Testis (tissue), 3 donors: ENCODE results near the gene HNF4A. TPM values are rescaled to one million over a fixed set of nuclear protein-coding genes. Genes with fewer than 3 reads are reported as not detected.

Source experiments
- DNase-seq: peaks from one replicate; pipeline ENCODE4 v3.0.0-alpha.2; 2019
- H3K27ac ChIP-seq, 2 donors: fragments of 200-600 bp; sonication (generic); one replicate each; pipeline ENCODE4 v1.5.1; 2019
- H3K27me3 ChIP-seq: fragments of 200-600 bp; sonication (generic); one replicate; pipeline ENCODE4 v1.5.1; 2019
- H3K36me3 ChIP-seq: fragments of 200-600 bp; sonication (generic); one replicate; pipeline ENCODE4 v1.5.1; 2017; ENCODE audit warnings: low read depth; ENCODE audit errors: missing control alignments
- H3K4me1 ChIP-seq: fragments of 200-600 bp; sonication (generic); one replicate; pipeline ENCODE4 v1.5.1; 2019
- H3K4me3 ChIP-seq, 2 donors: fragments of 200-600 bp; sonication (generic); one replicate each; pipeline ENCODE4 v1.5.1; 2017 to 2019
- H3K9me3 ChIP-seq: fragments of 200-600 bp; sonication (generic); one replicate; pipeline ENCODE4 v1.5.1; 2017
- POLR2A ChIP-seq: fragments of 450-650 bp; IDR thresholded peaks from one replicate; pipeline ENCODE4 v1.6.1; 2017; ENCODE audit warnings: antibody characterized with exemption, mild to moderate bottlenecking, moderate library complexity
- WGBS, 2 donors: methylation state at CpG; one replicate each; pipeline ENCODE4 v1.1.5; 2018; 5-methylcytosine and 5-hydroxymethylcytosine counted together
- intact Hi-C: fragments of 100-400 bp; cut with DNase I; formaldehyde crosslinking; loops from one replicate; pipeline ENCODE4 v1.15.1; 2023; ENCODE audit warnings: low total_unique reads
- polyA plus RNA-seq: library from polyadenylated mRNA; stranded (reverse); fragments of 350-450 nt; fragmentation: Illumina TruSeq; extraction: RNeasy Lipid Tissue Mini Kit (QIAGEN cat#74804); gene quantifications from one replicate; pipeline ENCODE4 v1.2.3, GENCODE V29; 2014; ENCODE audit warnings: low read depth, low replicate concordance; ENCODE audit not compliant: insufficient read depth
- total RNA-seq, 2 donors: library from RNA; depleted of rRNA; stranded (reverse); fragments of >200 nt; gene quantifications; one replicate each; pipeline ENCODE4 v1.2.3, GENCODE V29; 2016
- TF ChIP-seq, protein P1 (sequence below), 3 experiments: fragments of 450-650 bp in 2 of 3; fragments of 200-600 bp in 1 of 3; sonication (generic) in 1 of 3; IDR thresholded peaks; one replicate each; pipeline ENCODE4 v1.5.1; 2016 to 2019; ENCODE audit warnings: antibody characterized with exemption in 3 of 3, mild to moderate bottlenecking in 2 of 3, moderate library complexity in 1 of 3

The HNF4A gene
- total and polyA plus RNA-seq, 3 donors from 2014 or later = 1.2 to 2.5 (median 1.4) TPM

GRCh38 chr20:44463466-44463865, 108.0 kb downstream of the HNF4A start:
- H3K27ac ChIP-seq = no peak overlapping the region
- no peak overlapping the region for H3K4me3 ChIP-seq
- H3K36me3 ChIP-seq = no peaks in the 10 kb centered on the region
- no peaks in the 10 kb centered on the region for H3K9me3 ChIP-seq
- intact Hi-C loops = loop anchor here (5.0 kb wide), 1 partner anchor 76 kb away; no protein-coding TSS in a partner anchor
- WGBS, 2 donors = 80 to 86% methylated on average over 5 of the region's 5 CpGs
- TF ChIP-seq, protein P1, sequence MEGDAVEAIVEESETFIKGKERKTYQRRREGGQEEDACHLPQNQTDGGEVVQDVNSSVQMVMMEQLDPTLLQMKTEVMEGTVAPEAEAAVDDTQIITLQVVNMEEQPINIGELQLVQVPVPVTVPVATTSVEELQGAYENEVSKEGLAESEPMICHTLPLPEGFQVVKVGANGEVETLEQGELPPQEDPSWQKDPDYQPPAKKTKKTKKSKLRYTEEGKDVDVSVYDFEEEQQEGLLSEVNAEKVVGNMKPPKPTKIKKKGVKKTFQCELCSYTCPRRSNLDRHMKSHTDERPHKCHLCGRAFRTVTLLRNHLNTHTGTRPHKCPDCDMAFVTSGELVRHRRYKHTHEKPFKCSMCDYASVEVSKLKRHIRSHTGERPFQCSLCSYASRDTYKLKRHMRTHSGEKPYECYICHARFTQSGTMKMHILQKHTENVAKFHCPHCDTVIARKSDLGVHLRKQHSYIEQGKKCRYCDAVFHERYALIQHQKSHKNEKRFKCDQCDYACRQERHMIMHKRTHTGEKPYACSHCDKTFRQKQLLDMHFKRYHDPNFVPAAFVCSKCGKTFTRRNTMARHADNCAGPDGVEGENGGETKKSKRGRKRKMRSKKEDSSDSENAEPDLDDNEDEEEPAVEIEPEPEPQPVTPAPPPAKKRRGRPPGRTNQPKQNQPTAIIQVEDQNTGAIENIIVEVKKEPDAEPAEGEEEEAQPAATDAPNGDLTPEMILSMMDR (IDR thresholded peaks at IDR 0.05) = no peak
- no peak for TF ChIP-seq POLR2A
- peaks cover 22% of the 10 kb centered on the region for H3K4me1 ChIP-seq
- DNase-seq = no peak
- no peaks in the 10 kb centered on the region for H3K27me3 ChIP-seq

GRCh38 chr20:44464514-44464913, 109.0 kb downstream of the HNF4A start:
- DNase-seq = no peak
- no peak overlapping the region for H3K4me3 ChIP-seq
- no peak for TF ChIP-seq POLR2A
- TF ChIP-seq, protein P1 (IDR thresholded peaks at IDR 0.05) = no peak
- H3K27ac ChIP-seq = peak overlapping the region in 1 of 2 donors; percentile 70
- no peaks in the 10 kb centered on the region for H3K36me3 ChIP-seq
- 87 to 89% methylated on average over 3 of the region's 3 CpGs for WGBS, 2 donors
- no peaks in the 10 kb centered on the region for H3K27me3 ChIP-seq
- H3K9me3 ChIP-seq = no peaks in the 10 kb centered on the region
- intact Hi-C loops = loop anchor here (5.0 kb wide), 1 partner anchor 77 kb away; no protein-coding TSS in a partner anchor
- peaks cover 22% of the 10 kb centered on the region for H3K4me1 ChIP-seq

DNA sequence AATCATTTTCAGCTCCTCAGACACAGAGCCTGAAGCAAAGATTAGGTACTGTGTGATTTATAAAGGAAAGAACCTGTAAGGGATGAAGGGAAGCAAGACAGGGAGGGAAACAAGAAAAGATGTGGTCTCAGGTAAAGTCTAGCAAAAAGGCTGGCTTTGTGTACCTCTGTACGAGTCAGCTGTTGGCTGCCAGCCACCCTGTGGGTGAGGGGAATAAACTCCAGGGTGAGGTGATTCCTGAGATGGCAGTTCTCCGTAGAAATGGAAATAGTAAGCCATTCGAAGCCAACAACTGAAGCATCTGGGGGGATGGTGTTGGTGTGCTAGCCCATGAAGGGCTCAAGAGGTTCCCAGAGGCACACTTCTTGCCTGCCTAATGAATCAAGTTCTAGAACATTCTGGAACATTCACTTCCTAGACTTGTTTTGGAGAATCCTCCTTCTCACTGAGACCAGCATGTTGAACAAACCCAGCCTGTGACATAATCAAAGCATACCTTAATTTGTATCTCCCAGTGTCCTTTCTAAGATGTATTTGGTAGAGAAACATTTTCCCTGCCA, 109.6 kb downstream of the HNF4A start:
- peak overlapping the region; percentile 63 to 70 for H3K27ac ChIP-seq
- no peak for DNase-seq

DNA sequence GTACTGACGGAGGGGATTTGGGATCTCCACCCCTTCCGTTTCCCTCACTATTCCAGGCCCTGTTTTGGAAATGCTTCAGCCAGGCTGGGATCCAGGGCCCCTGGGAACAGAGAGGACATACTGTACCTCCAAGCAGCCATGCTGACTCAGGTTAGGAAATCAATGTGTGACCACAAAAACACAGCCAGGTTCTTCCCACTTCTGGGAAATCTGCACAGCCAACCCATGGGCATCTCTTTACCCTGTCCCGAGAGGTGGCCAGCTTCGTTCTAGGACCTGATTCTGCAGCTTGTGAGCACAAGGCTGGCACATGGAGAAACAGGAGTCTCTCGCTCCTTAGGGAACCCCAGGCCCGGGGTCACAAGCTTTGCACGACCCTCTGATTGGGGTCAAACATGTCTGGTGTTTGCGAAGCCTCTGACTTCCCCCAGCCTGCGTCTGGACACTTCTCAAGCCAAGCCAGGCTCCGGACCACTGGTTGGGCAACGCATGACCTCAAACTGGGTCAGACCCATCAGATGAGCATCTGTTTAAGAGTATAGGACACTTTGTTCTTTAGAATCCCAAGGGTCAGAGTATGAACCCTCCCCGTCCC, 111.9 kb downstream of the HNF4A start:
- Histone ChIP-seq H3K27me3 (no peaks in the 10 kb centered on the region), H3K36me3 (no peaks in the 10 kb centered on the region), H3K27ac (peak overlapping the region; percentile 63 to 70), H3K4me1 (peaks cover 22% of the 10 kb centered on the region), H3K9me3 (no peaks in the 10 kb centered on the region), H3K4me3 (no peak overlapping the region)
- TF ChIP-seq, protein P1 (IDR thresholded peaks at IDR 0.05) = no peak
- no peak for TF ChIP-seq POLR2A
- intact Hi-C loops = no loop called here
- 60 to 62% methylated on average over 9 to 12 of the region's 12 CpGs for WGBS, 2 donors
- DNase-seq = peak; percentile 80

More for the DNA sequence above, 109.6 kb downstream of the HNF4A start:
- no peak for TF ChIP-seq POLR2A
- TF ChIP-seq, protein P1 (IDR thresholded peaks at IDR 0.05) = no peak
- H3K4me1 ChIP-seq = peaks cover 22% of the 10 kb centered on the region
- intact Hi-C loops = no loop called here
- H3K9me3 ChIP-seq = no peaks in the 10 kb centered on the region
- H3K36me3 ChIP-seq = no peaks in the 10 kb centered on the region
- H3K27me3 ChIP-seq = no peaks in the 10 kb centered on the region
- WGBS, 2 donors = 64 to 75% methylated on average over 3 of the region's 3 CpGs
- H3K4me3 ChIP-seq = no peak overlapping the region
